Astrocyte of the cerebellum (primary cell): ENCODE data around the gene FBXW4.
A peak's percentile ranks its signal among the peaks of the same experiment; 100 is the strongest.
"Not testable (repeated sequence)": the region's sequence is repeated elsewhere in the genome, so short reads cannot be mapped to it uniquely, and the experiment has no call there.

Experiments used
- DNase-seq: peaks from one replicate; pipeline ENCODE4 v3.0.0-alpha.2; 2011; ENCODE audit warnings: low read depth
- H3K4me3 ChIP-seq: 2 replicates; pipeline ENCODE4 v1.5.1; 2011; ENCODE audit warnings: mild to moderate bottlenecking, low read depth, low read length, moderate library complexity
- CTCF ChIP-seq: IDR thresholded peaks from 2 replicates; pipeline ENCODE4 v1.5.1; 2012; ENCODE audit warnings: low read length, low read depth, moderate library complexity, mild to moderate bottlenecking; ENCODE audit errors: missing control alignments
- in situ Hi-C: cut with HindIII; loops from 2 replicates; pipeline ENCODE4 v1.10.0; 2017; ENCODE audit warnings: low sequenced_read_pairs

Gene FBXW4

GRCh38 chr10:101601541-101601940 is 93.4 kb downstream of the FBXW4 start:
- no peak overlapping the region for H3K4me3 ChIP-seq
- no peak for TF ChIP-seq CTCF
- in situ Hi-C loops: no loop called here
- no peak for DNase-seq

- TF ChIP-seq CTCF: no peak
- in situ Hi-C loops: no loop called here
- DNase-seq: no peak
- no peak overlapping the region for H3K4me3 ChIP-seq
Observed at GRCh38 chr10:101597091-101597900, 97.7 kb downstream of the FBXW4 start.

- in situ Hi-C loops: no loop called here
- TF ChIP-seq CTCF: no peak
- no peak overlapping the region for H3K4me3 ChIP-seq
- DNase-seq: no peak
Observed at GRCh38 chr10:101595591-101596433, 99.2 kb downstream of the FBXW4 start.

GRCh38 chr10:101593331-101593730 is 101.6 kb downstream of the FBXW4 start:
- in situ Hi-C loops, DNase-seq, H3K4me3 ChIP-seq: not testable (repeated sequence)

- peak overlapping the region; percentile 97 for H3K4me3 ChIP-seq
- TF ChIP-seq CTCF: no peak
- in situ Hi-C loops: no loop called here
- no peak for DNase-seq
Observed at GRCh38 chr10:101588879-101589278, 106.1 kb downstream of the FBXW4 start.

- TF ChIP-seq CTCF: no peak
- in situ Hi-C loops: no loop called here
- DNase-seq: peak; percentile 88
- H3K4me3 ChIP-seq: peak within 1 kb of the TSS; percentile 97
Observed at GRCh38 chr10:101587725-101588653, 107.0 kb downstream of the FBXW4 start, which contains the start of the genes DPCD and POLL. TSS of gene DPCD (plus strand) at chr10:101588321. CDS start at chr10:101588337, 16 bp downstream. TSS of gene POLL (minus strand) at chr10:101588257. CDS start at chr10:101587360, 897 bp downstream.
